K562 (cell line): Measurements from ENCODE around the gene KRTAP17-1. TPM values are rescaled to one million over a fixed set of nuclear protein-coding genes. Genes with fewer than 3 reads are reported as not detected.

Experiments used
- PCBP2 ChIP-seq: fragments of 200-400 bp; formaldehyde crosslinking; IDR thresholded peaks from 2 replicates; pipeline ENCODE4 v1.6.1; 2018; ENCODE audit warnings: low read length, low read depth, mild to moderate bottlenecking, moderate library complexity; ENCODE audit not compliant: poor library complexity, severe bottlenecking
- PHF20 ChIP-seq: fragments of 450-650 bp; IDR thresholded peaks from 2 replicates; pipeline ENCODE4 v1.6.1; 2018; ENCODE audit not compliant: partially characterized antibody
- TCFL5 ChIP-seq: fragments of 250-450 bp; sonication (Bioruptor Pico); conservative IDR thresholded peaks from 2 replicates; pipeline ENCODE4 v1.6.1; 2021; ENCODE audit warnings: mild to moderate bottlenecking, moderate library complexity, matching md5 sums
- ZNF282 ChIP-seq: sonication (generic); formaldehyde crosslinking; IDR thresholded peaks from 2 replicates; pipeline ENCODE4 v1.8.1; 2023; ENCODE audit warnings: missing genetic modification reagents
- polyA plus RNA-seq, 8 experiments: library from polyadenylated mRNA; depleted of rRNA in 4 of 8; stranded (reverse) in 5 of 8; unstranded in 3 of 8; fragments of >200 nt; fragmentation: Nextera tagmentation in 2 of 8; fragmentation: Illumina TruSeq in 1 of 8; extraction: Ambion mirVana in 2 of 8; extraction: Trizol in 1 of 8; gene quantifications; 2 replicates each; pipeline versions ENCODE4 v1.2.1 to v1.2.3, GENCODE V29; 2011 to 2014; ENCODE audit warnings: inconsistent platforms in 1 of 8, missing spikeins in 1 of 8
- total RNA-seq, 7 experiments: library from RNA; depleted of rRNA in 6 of 7; stranded (reverse); fragments of >200 nt in 6 of 7; fragmentation: Illumina TruSeq in 2 of 7; extraction: Trizol in 2 of 7; gene quantifications; 2 replicates each; pipeline versions ENCODE4 v1.2.1 to v1.2.3, GENCODE V29; 2011 to 2021; ENCODE audit warnings: low replicate concordance in 1 of 7
- TF ChIP-seq, protein P1 (sequence below), 2 experiments: fragments of 450-650 bp; IDR thresholded peaks; 2 replicates each; pipeline ENCODE4 v1.6.1; 2016; ENCODE audit warnings: mild to moderate bottlenecking in 2 of 2, borderline replicate concordance in 1 of 2, low read depth in 1 of 2, moderate library complexity in 1 of 2

The KRTAP17-1 gene
- total and polyA plus RNA-seq, 9 of the 15 experiments (the other 6 are each of a cell fraction or from before 2014, with no cell fraction given), result not detected

- TF ChIP-seq, protein P1, sequence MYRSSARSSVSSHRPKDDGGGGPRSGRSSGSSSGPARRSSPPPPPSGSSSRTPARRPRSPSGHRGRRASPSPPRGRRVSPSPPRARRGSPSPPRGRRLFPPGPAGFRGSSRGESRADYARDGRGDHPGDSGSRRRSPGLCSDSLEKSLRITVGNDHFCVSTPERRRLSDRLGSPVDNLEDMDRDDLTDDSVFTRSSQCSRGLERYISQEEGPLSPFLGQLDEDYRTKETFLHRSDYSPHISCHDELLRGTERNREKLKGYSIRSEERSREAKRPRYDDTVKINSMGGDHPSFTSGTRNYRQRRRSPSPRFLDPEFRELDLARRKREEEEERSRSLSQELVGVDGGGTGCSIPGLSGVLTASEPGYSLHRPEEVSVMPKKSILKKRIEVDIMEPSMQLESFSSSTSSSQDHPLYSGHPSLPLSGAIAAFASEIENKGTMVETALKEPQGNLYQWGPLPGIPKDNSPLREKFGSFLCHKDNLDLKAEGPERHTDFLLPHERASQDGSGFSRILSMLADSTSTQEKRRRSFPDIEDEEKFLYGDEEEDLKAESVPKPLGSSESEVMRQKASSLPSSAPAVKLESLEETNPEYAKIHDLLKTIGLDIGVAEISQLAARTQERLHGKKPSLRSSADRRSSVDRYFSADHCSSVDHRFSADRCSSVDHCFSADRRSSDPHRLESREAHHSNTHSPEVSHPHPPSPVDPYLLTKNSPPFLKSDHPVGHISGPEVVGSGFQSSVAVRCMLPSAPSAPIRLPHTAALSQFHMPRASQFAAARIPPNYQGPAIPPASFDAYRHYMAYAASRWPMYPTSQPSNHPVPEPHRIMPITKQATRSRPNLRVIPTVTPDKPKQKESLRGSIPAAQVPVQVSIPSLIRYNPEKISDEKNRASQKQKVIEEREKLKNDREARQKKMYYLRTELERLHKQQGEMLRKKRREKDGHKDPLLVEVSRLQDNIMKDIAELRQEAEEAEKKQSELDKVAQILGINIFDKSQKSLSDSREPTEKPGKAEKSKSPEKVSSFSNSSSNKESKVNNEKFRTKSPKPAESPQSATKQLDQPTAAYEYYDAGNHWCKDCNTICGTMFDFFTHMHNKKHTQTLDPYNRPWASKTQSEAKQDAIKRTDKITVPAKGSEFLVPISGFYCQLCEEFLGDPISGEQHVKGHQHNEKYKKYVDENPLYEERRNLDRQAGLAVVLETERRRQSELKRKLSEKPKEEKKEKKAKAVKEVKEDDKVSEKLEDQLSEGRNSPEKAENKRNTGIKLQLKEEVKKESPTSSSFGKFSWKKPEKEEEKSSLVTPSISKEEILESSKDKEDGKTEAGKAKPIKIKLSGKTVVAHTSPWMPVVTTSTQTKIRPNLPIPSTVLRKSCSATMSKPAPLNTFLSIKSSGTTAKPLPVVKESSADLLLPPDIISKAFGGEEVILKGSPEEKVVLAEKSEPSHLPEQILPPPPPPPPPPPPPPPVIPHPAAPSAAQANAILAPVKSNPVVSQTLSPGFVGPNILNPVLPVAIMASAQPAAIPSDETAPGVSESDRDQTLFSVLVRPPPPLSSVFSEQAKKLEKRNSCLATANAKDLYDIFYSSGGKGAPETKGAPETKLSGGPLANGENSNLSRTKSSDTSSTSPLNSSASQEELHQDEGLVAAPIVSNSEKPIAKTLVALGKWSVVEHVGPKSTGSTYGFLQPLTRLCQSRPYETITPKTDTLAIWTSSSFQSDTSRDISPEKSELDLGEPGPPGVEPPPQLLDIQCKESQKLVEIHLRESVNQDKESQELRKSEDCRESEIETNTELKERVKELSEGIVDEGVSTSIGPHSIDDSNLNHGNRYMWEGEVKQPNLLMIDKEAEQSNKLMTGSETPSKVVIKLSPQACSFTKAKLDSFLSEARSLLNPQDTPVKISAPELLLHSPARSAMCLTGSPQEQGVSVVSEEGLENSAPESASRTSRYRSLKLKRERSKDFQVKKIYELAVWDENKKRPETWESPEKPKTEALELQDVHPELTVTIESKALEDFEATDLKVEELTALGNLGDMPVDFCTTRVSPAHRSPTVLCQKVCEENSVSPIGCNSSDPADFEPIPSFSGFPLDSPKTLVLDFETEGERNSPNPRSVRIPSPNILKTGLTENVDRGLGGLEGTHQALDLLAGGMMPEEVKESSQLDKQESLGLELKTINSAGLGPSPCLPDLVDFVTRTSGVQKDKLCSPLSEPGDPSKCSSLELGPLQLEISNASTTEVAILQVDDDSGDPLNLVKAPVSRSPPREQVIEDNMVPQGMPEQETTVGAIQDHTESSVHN (IDR thresholded peaks at IDR 0.05; ENCODE audit: borderline replicate concordance in 1 of 2, low read depth in 1 of 2), result no peak
- no peak for TF ChIP-seq PCBP2
- no peak for TF ChIP-seq PHF20
- TF ChIP-seq ZNF282 (CRISPR knock-in tag), result no peak
- TF ChIP-seq TCFL5 (CRISPR knock-in tag), result no peak
Observed at GRCh38 chr17:41325611-41326010, 10.1 kb upstream of the KRTAP17-1 start (continued).
